ENCODE measurements around the gene KIF26B. TPM values are rescaled to one million over a fixed set of nuclear protein-coding genes. Genes with fewer than 3 reads are reported as not detected.

KIF26B gene
- total RNA-seq, 4 donors from 2014 or later: 3.6 to 7.0 (median 5.2) TPM

DNA sequence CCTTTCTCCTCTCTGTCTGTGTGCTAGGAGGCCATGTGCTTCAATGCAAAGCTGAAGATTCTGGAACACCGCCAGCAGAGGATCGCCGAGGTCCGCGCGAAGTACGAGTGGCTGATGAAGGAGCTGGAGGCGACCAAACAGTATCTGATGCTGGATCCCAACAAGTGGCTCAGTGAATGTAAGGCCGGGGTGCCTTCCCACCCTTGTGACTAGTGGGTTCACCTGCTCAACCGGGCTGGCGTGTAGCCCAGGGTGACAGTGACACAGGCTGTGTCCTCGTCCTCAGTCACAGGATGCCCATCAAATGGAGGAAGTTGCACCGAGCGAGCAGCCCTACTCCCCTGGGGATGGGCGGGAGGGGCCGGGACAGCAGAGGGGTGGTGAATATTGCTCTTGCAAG, 544.1 kb downstream of the KIF26B start:
- DNase-seq (ENCODE audit: low spot score in 2 of 2): peak in 1 of 2 donors; percentile 53
- TF ChIP-seq POLR2A (IDR thresholded peaks at IDR 0.05) (no peak), POLR2AphosphoS5 (IDR thresholded peaks at IDR 0.05) (no peak), EP300 (IDR thresholded peaks at IDR 0.05) (no peak)
- TF ChIP-seq, protein P1, sequence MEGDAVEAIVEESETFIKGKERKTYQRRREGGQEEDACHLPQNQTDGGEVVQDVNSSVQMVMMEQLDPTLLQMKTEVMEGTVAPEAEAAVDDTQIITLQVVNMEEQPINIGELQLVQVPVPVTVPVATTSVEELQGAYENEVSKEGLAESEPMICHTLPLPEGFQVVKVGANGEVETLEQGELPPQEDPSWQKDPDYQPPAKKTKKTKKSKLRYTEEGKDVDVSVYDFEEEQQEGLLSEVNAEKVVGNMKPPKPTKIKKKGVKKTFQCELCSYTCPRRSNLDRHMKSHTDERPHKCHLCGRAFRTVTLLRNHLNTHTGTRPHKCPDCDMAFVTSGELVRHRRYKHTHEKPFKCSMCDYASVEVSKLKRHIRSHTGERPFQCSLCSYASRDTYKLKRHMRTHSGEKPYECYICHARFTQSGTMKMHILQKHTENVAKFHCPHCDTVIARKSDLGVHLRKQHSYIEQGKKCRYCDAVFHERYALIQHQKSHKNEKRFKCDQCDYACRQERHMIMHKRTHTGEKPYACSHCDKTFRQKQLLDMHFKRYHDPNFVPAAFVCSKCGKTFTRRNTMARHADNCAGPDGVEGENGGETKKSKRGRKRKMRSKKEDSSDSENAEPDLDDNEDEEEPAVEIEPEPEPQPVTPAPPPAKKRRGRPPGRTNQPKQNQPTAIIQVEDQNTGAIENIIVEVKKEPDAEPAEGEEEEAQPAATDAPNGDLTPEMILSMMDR (IDR thresholded peaks at IDR 0.05): no peak
- no peak overlapping the region for H3K27ac ChIP-seq
- no peak overlapping the region for H3K4me3 ChIP-seq
- no peaks in the 10 kb centered on the region for H3K27me3 ChIP-seq
- no peaks in the 10 kb centered on the region for H3K9me3 ChIP-seq
- H3K36me3 ChIP-seq: no peaks in the 10 kb centered on the region
- no peaks in the 10 kb centered on the region for H3K4me1 ChIP-seq
- 97% methylated on average over 16 of the region's 16 CpGs for WGBS

DNA sequence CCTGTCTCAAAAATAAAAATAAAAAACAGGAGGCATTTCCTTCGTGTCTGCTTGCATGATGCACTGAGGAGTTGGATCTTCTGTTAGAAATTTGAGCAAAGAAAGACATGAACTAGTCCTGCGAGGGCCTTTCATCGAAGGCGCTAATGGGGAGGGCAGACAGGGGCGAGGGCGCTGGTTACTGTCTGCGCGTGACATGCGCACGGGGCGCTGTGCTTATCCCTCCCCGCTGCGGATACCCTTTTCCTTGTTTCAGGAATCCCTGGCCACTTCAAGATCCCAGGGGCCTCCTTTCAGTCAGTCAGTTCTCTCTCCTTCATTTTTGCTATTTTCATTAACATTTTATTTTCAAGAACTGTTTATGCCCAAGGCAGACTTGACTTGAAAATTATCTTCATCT, 545.8 kb downstream of the KIF26B start:
- Histone ChIP-seq H3K27ac (no peak overlapping the region), H3K4me1 (no peaks in the 10 kb centered on the region), H3K4me3 (no peak overlapping the region), H3K9me3 (no peaks in the 10 kb centered on the region), H3K36me3 (no peaks in the 10 kb centered on the region), H3K27me3 (no peaks in the 10 kb centered on the region)
- DNase-seq (ENCODE audit: low spot score in 2 of 2): no peak
- WGBS: 96% methylated on average over 13 of the region's 13 CpGs
- no peak for TF ChIP-seq POLR2A (IDR thresholded peaks at IDR 0.05)
- TF ChIP-seq EP300 (IDR thresholded peaks at IDR 0.05): no peak
- TF ChIP-seq, protein P1 (IDR thresholded peaks at IDR 0.05): no peak
- no peak for TF ChIP-seq POLR2AphosphoS5 (IDR thresholded peaks at IDR 0.05)

DNA sequence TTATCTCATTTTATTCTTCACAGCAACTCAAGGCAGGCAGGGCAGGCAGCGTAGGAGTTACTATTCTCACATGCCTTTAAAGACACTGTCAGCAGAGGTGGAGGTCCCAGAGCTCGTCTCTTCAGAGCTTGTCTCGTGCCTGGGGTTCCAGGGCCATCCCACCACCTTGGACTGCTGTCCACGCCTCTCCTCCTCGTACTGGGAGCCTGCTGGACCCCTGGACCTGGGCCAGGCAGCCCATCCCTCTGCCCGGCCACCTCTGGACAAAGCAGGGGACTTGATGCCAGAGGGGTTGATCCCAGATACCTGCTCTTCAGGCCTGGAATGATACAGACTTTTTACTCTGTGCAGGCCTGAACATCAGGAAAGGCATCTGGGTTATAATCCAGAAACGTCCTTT, 546.8 kb downstream of the KIF26B start:
- TF ChIP-seq POLR2AphosphoS5 (IDR thresholded peaks at IDR 0.05) (no peak), POLR2A (IDR thresholded peaks at IDR 0.05) (no peak), EP300 (IDR thresholded peaks at IDR 0.05) (no peak)
- TF ChIP-seq, protein P1 (IDR thresholded peaks at IDR 0.05): no peak

DNA sequence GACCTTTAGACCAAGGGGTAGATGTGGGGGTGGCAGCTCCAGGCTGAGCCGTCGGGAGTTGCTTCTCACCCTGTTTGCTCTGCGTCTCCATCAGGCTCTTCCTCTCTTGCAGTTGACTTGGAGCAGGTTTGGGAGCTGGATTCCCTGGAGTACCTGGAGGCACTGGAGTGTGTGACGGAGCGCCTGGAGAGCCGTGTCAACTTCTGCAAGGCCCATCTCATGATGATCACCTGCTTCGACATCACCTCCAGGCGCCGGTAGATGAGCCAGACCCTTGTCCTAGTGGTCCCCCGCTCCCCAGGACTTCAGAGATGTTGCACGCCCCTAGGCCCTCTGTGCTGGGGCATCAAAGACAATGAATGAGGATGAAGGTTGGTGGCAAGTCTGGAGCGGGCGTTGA, 547.6 kb downstream of the KIF26B start:
- Histone ChIP-seq H3K27ac (no peak overlapping the region), H3K9me3 (no peaks in the 10 kb centered on the region), H3K4me3 (no peak overlapping the region), H3K27me3 (no peaks in the 10 kb centered on the region), H3K36me3 (no peaks in the 10 kb centered on the region), H3K4me1 (no peaks in the 10 kb centered on the region)
- TF ChIP-seq POLR2A (IDR thresholded peaks at IDR 0.05): no peak
- TF ChIP-seq, protein P1 (IDR thresholded peaks at IDR 0.05): no peak
- no peak for TF ChIP-seq EP300 (IDR thresholded peaks at IDR 0.05)
- TF ChIP-seq POLR2AphosphoS5 (IDR thresholded peaks at IDR 0.05): no peak
- peak in 1 of 2 donors; percentile 68 for DNase-seq (ENCODE audit: low spot score in 2 of 2)
- 95% methylated on average over 13 of the region's 13 CpGs for WGBS

More for the DNA sequence above, 546.8 kb downstream of the KIF26B start:
- Histone ChIP-seq H3K4me3 (no peak overlapping the region), H3K36me3 (no peaks in the 10 kb centered on the region), H3K9me3 (no peaks in the 10 kb centered on the region), H3K4me1 (no peaks in the 10 kb centered on the region), H3K27ac (no peak overlapping the region), H3K27me3 (no peaks in the 10 kb centered on the region)
- DNase-seq (ENCODE audit: low spot score in 2 of 2): no peak
- WGBS: 95% methylated on average over 7 of the region's 7 CpGs

DNA sequence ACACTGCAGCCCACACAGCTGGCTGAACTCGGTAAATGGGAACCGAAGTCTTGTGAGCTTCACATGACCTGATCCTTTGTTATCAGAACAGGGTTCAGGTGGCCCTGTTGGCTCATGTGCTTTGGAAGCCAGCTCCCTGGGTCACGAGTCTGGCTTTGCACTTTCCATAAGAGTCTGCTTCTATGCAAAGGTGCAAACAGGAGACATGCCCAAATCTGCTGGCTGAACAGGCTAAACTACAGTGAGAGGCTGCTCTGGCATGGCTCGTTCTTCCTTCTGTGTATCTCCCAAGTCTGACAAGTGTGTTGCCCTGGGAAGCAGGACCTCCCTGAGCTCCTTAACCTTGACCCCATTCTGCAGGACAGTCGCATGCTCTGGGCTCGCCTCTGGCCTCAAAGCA, 549.6 kb downstream of the KIF26B start:
- no peak overlapping the region for H3K4me3 ChIP-seq
- no peak for DNase-seq (ENCODE audit: low spot score in 2 of 2)
- no peak overlapping the region for H3K27ac ChIP-seq
- no peak for TF ChIP-seq POLR2AphosphoS5 (IDR thresholded peaks at IDR 0.05)
- TF ChIP-seq, protein P1 (IDR thresholded peaks at IDR 0.05): no peak
- TF ChIP-seq EP300 (IDR thresholded peaks at IDR 0.05): no peak
- TF ChIP-seq POLR2A (IDR thresholded peaks at IDR 0.05): no peak
- H3K36me3 ChIP-seq: no peaks in the 10 kb centered on the region
- H3K4me1 ChIP-seq: no peaks in the 10 kb centered on the region
- 63% methylated on average over 6 of the region's 6 CpGs for WGBS
- no peaks in the 10 kb centered on the region for H3K9me3 ChIP-seq
- H3K27me3 ChIP-seq: no peaks in the 10 kb centered on the region

Data from suprapubic skin (tissue), 4 donors.